Stimulated activated naive CD8-positive, alpha-beta T cell treated with anti-CD3 and anti-CD28 coated beads, Interleukin-15, amount 100 ng/mL, for 72 hours (primary cell): ENCODE data around the gene FAM24A.
"Not testable (repeated sequence)": the region's sequence is repeated elsewhere in the genome, so short reads cannot be mapped to it uniquely, and the experiment has no call there.

ENCODE experiments used
- ATAC-seq: fragments of 150-1000 bp; cut with Tn5 transposase; 2 replicates; pipeline ENCODE4 v1.10.0; 2021; ENCODE audit warnings: mild to moderate bottlenecking, moderate library complexity
- DNase-seq, 2 donors: peaks; one replicate each; pipeline ENCODE4 v3.0.0; 2021 to 2022
- H3K27ac Mint-ChIP-seq, 2 donors: one replicate each; pipeline ENCODE4 v1.8.0; 2022; ENCODE audit warnings: mild to moderate bottlenecking in 2 of 2, mixed read lengths in 2 of 2, moderate library complexity in 2 of 2
- H3K27me3 Mint-ChIP-seq: one replicate; pipeline ENCODE4 v1.8.0; 2022; ENCODE audit warnings: mixed read lengths
- H3K4me1 Mint-ChIP-seq: one replicate; pipeline ENCODE4 v1.8.0; 2022; ENCODE audit warnings: mild to moderate bottlenecking, mixed read lengths
- H3K4me3 Mint-ChIP-seq, 2 donors: one replicate each; pipeline ENCODE4 v1.8.0; 2022; ENCODE audit warnings: mild to moderate bottlenecking in 2 of 2, mixed read lengths in 2 of 2, moderate library complexity in 1 of 2
- H3K9me3 Mint-ChIP-seq, 2 donors: one replicate each; pipeline ENCODE4 v1.8.0; 2022; ENCODE audit warnings: mixed read lengths in 2 of 2

FAM24A gene

GRCh38 chr10:122910310-122910709, at the start of gene FAM24A:
TSS of gene FAM24A (plus strand) at chr10:122910610. CDS start at chr10:122911635, 1,025 bp downstream.
- no peak for ATAC-seq

GRCh38 chr10:122861711-122862161, 48.7 kb upstream of the FAM24A start:
- ATAC-seq (no peak), DNase-seq (no peak)
- Mint-ChIP-seq H3K9me3 (peaks cover 5 to 6% of the 10 kb centered on the region in 2 donors), H3K4me3 (no peak overlapping the region), H3K27me3 (no peaks in the 10 kb centered on the region), H3K27ac (no peak overlapping the region), H3K4me1 (peaks cover 7% of the 10 kb centered on the region)

More at GRCh38 chr10:122910310-122910709, at the start of gene FAM24A:
- H3K4me1 Mint-ChIP-seq = no peaks in the 10 kb centered on the region
- H3K4me3 Mint-ChIP-seq = no peak within 1 kb of the TSS
- no peak for DNase-seq
- peaks cover 0 to 4% of the 10 kb centered on the region in 2 donors for H3K9me3 Mint-ChIP-seq
- H3K27me3 Mint-ChIP-seq = peaks cover 15% of the 10 kb centered on the region
- no peak within 1 kb of the TSS for H3K27ac Mint-ChIP-seq

GRCh38 chr10:122863216-122864193, 46.9 kb upstream of the FAM24A start:
- H3K27me3 Mint-ChIP-seq = no peaks in the 10 kb centered on the region
- H3K4me3 Mint-ChIP-seq = no peak overlapping the region
- H3K27ac Mint-ChIP-seq = no peak overlapping the region
- DNase-seq (no peak), ATAC-seq (no peak)
- peaks cover 10% of the 10 kb centered on the region for H3K4me1 Mint-ChIP-seq
- peaks cover 8 to 9% of the 10 kb centered on the region in 2 donors for H3K9me3 Mint-ChIP-seq

DNA sequence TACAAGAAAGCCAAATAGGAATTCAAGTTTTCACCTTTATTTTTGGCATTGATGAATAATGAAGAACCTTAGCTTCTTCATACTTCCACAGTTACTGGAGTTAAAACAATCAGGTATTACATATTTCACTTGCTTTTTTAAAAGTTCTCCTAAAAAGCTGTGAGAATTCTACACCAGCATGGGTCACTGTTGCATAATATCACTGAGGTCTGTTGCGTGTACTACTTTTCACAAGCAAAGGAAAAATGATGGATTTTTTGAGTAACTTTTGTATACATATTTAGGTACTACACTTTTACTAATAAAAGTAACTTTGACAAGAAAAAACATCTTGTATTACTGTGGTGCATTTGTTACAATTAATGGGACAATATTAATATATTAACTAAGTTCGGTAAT, 46.2 kb upstream of the FAM24A start:
- Mint-ChIP-seq H3K9me3 (peaks cover 9% of the 10 kb centered on the region in 2 donors), H3K27ac (no peak overlapping the region), H3K4me3 (no peak overlapping the region), H3K4me1 (peaks cover 10% of the 10 kb centered on the region), H3K27me3 (no peaks in the 10 kb centered on the region)
- ATAC-seq (no peak), DNase-seq (no peak)

DNA sequence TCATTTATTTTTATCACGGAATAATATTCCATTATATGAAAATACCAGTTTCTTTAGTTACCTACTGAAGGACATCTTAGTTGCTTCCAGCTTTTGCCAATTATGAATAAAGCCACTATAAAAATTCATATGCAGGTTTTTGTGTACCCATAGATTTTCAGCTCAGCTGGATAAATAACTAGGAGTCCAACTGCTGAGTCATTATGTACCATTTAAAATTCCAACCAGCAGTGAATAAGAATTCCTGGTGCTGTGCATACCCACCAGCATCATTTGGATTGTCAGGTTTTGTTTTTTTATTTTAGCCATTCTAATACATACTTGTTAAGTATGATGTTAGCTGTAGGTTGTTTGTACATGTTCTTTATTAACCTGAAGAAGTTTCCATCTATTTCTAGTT, 45.5 kb upstream of the FAM24A start:
- peaks cover 14 to 16% of the 10 kb centered on the region in 2 donors for H3K9me3 Mint-ChIP-seq
- H3K4me1 Mint-ChIP-seq = peaks cover 16% of the 10 kb centered on the region
- H3K27ac Mint-ChIP-seq = no peak overlapping the region
- H3K27me3 Mint-ChIP-seq = no peaks in the 10 kb centered on the region
- no peak for ATAC-seq
- DNase-seq = no peak
- H3K4me3 Mint-ChIP-seq = no peak overlapping the region

GRCh38 chr10:122866757-122867482, 43.5 kb upstream of the FAM24A start:
- DNase-seq, H3K4me3 Mint-ChIP-seq, H3K27ac Mint-ChIP-seq, ATAC-seq, H3K27me3 Mint-ChIP-seq: not testable (repeated sequence)
- Mint-ChIP-seq H3K9me3 (peaks cover 15 to 18% of the 10 kb centered on the region in 2 donors), H3K4me1 (peaks cover 20% of the 10 kb centered on the region)

- not testable (repeated sequence) for ATAC-seq, H3K27me3 Mint-ChIP-seq, DNase-seq, H3K27ac Mint-ChIP-seq, H3K4me3 Mint-ChIP-seq
- Mint-ChIP-seq H3K4me1 (peaks cover 26% of the 10 kb centered on the region), H3K9me3 (peaks cover 15 to 18% of the 10 kb centered on the region in 2 donors)
Measured at GRCh38 chr10:122868768-122869167, 41.6 kb upstream of the FAM24A start.

DNA sequence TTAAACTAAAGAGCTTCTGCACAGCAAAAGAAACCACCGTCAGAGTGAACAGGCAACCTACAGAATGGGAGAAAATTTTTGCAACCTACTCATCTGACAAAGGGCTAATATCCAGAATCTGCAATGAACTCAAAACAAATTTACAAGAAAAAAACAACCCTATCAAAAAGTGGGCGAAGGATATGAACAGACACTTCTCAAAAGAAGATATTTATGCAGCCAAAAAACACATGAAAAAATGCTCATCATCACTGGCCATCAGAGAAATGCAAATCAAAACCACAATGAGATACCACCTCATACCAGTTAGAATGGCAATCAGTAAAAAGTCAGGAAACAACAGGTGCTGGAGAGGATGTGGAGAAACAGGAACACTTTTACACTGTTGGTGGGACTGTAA, 38.5 kb upstream of the FAM24A start:
- not testable (repeated sequence) for DNase-seq, H3K27me3 Mint-ChIP-seq, ATAC-seq, H3K27ac Mint-ChIP-seq, H3K4me3 Mint-ChIP-seq
- peaks cover 6 to 11% of the 10 kb centered on the region in 2 donors for H3K9me3 Mint-ChIP-seq
- peaks cover 45% of the 10 kb centered on the region for H3K4me1 Mint-ChIP-seq

GRCh38 chr10:122875843-122876466, 34.5 kb upstream of the FAM24A start:
- DNase-seq = no peak
- Mint-ChIP-seq H3K4me3 (no peak overlapping the region), H3K4me1 (peaks cover 66% of the 10 kb centered on the region), H3K27me3 (no peaks in the 10 kb centered on the region), H3K9me3 (no peaks in the 10 kb centered on the region), H3K27ac (no peak overlapping the region)
- no peak for ATAC-seq

- Mint-ChIP-seq H3K27ac (no peak overlapping the region), H3K27me3 (no peaks in the 10 kb centered on the region), H3K4me3 (no peak overlapping the region), H3K9me3 (no peaks in the 10 kb centered on the region), H3K4me1 (peaks cover 67% of the 10 kb centered on the region)
- DNase-seq (no peak), ATAC-seq (no peak)
Measured at GRCh38 chr10:122876467-122876855, 33.9 kb upstream of the FAM24A start.

DNA sequence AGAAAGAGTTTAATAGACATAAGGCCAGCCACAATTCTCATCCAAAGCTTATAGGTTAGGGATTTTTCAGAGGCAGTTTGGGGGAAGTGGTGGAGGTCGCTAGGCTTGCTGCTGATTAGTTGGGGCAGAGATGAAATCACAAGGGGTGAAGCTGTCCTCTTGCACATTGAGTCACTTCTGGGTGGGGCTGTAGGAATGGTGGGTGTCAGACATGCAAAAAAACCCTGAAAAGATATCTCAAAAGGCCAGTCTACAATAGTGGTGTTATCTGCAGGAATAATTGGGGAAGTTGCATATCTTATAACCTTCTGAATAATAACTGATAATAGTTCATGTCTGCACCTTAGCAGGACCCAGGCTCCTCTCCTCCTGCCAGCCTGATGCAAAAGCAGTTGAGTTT, 33.1 kb upstream of the FAM24A start:
- Mint-ChIP-seq H3K9me3 (no peaks in the 10 kb centered on the region), H3K4me1 (peaks cover 70% of the 10 kb centered on the region), H3K27me3 (no peaks in the 10 kb centered on the region), H3K27ac (peak overlapping the region in 1 of 2 donors; percentile 67), H3K4me3 (peak overlapping the region; percentile 95 to 97)
- ATAC-seq (no peak), DNase-seq (no peak)

- peak overlapping the region; percentile 95 to 97 for H3K4me3 Mint-ChIP-seq
- DNase-seq = no peak
- peak overlapping the region; percentile 96 to 97 for H3K27ac Mint-ChIP-seq
- peaks cover 67% of the 10 kb centered on the region for H3K4me1 Mint-ChIP-seq
- no peaks in the 10 kb centered on the region for H3K9me3 Mint-ChIP-seq
- ATAC-seq = peak; percentile 57
- no peaks in the 10 kb centered on the region for H3K27me3 Mint-ChIP-seq
Measured at GRCh38 chr10:122878799-122879338, 31.5 kb upstream of the FAM24A start.

DNA sequence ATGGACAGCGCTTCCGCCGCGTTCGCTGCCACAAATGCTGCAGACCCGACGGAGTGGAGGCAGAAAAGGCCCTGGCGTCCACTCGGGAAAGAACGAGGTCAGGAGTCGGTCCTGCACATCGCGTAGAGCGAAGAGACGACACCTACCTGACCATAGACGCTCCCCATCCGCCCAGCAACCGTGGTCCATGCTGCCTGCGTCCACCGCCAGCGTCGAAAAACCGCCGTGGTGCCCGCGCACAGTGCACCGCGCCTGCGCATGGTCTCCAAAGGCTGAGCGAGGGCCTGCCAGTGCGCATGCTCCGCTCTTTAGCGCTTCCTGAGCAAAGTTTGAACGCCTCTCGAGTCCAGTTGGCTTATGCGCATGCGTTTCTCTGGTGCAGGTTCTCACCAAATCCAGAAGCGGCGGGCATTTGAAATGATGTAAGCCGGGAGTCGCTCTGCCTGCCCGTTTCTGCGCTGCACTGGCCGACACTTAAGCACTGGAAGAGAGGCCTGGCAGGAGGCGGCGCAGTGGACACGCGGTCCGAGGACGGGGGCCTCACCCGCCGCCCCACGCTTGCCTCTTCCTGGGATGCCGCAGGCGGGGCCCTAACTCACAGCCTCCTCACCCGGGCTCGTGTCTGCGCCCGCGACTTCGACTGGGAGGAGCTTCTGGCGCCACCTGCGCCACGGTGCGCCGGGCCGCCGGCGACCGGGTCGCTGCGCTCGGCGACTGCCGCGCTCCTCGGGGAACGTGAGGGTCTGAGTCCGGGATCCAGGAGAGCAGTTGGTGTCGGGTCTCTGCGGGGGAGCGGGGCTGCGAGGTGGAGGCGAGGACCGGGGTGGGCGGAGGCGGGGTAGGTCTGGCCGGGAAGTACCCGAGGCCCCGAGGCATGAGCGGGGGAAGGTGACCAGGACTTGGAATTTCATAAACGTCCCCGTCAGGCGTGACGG, 30.8 kb upstream of the FAM24A start, which contains the start of gene FAM24B:
TSS of gene FAM24B (minus strand) at position 243 of the 935 bp plus-strand sequence. CDS start 29,066 bp downstream, outside the sequence.
- peak; percentile 89 for ATAC-seq

DNA sequence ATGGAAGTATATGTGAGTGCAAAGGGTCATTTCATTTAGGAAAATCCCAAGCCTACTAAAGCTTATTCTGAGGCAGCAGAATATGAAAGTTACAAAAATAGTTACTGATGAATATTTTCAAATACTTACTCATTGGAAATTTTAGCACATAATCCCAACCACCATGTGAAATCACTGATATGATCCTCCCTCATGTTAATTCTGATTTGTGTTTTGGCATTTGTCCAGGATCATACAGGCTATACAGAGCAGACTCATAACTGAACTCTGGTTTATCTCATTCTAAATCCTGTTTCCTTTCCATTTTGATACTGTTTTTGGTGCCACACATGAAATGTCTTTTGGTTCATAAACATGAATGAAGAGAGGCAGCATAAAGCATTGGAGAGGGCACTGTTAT, 27.6 kb upstream of the FAM24A start:
- H3K4me3 Mint-ChIP-seq = peak overlapping the region in 1 of 2 donors; percentile 14
- no peaks in the 10 kb centered on the region for H3K9me3 Mint-ChIP-seq
- H3K27me3 Mint-ChIP-seq = no peaks in the 10 kb centered on the region
- H3K4me1 Mint-ChIP-seq = peaks cover 30% of the 10 kb centered on the region
- DNase-seq = no peak
- H3K27ac Mint-ChIP-seq = no peak overlapping the region
- no peak for ATAC-seq

More for the DNA sequence above, 30.8 kb upstream of the FAM24A start, which contains the start of gene FAM24B:
- peak; percentile 92 to 95 for DNase-seq
- peak within 1 kb of the TSS; percentile 95 to 97 for H3K4me3 Mint-ChIP-seq
- peaks cover 59% of the 10 kb centered on the region for H3K4me1 Mint-ChIP-seq
- peak within 1 kb of the TSS; percentile 96 to 97 for H3K27ac Mint-ChIP-seq
- H3K9me3 Mint-ChIP-seq = no peaks in the 10 kb centered on the region
- H3K27me3 Mint-ChIP-seq = no peaks in the 10 kb centered on the region
